C4-2B (cell line): ENCODE data around the gene TMEM240.

ENCODE experiments used
- H3K27ac ChIP-seq: fragments of 450-650 bp; 2 replicates; pipeline ENCODE4 v1.5.1; 2017
- CTCF ChIP-seq: fragments of 450-650 bp; conservative IDR thresholded peaks from 2 replicates; pipeline ENCODE4 v1.5.1; 2017; ENCODE audit warnings: mild to moderate bottlenecking
- ZFX ChIP-seq: fragments of 450-650 bp; IDR thresholded peaks from 2 replicates; pipeline ENCODE4 v1.6.1; 2017

The TMEM240 gene

GRCh38 chr1:1554926-1555915, 14.8 kb upstream of the TMEM240 start:
- H3K27ac ChIP-seq: no peak overlapping the region
- TF ChIP-seq CTCF (no peak), ZFX (no peak)

- H3K27ac ChIP-seq: no peak overlapping the region
- TF ChIP-seq CTCF (no peak), ZFX (no peak)
These were observed 14.1 kb upstream of the TMEM240 start for GRCh38 chr1:1554550-1554925.

GRCh38 chr1:1553821-1554494, 13.5 kb upstream of the TMEM240 start:
- TF ChIP-seq CTCF (no peak), ZFX (no peak)
- H3K27ac ChIP-seq: no peak overlapping the region

- TF ChIP-seq CTCF (no peak), ZFX (no peak)
These were observed 11.8 kb upstream of the TMEM240 start for GRCh38 chr1:1552263-1552639.

GRCh38 chr1:1551524-1552262, 11.3 kb upstream of the TMEM240 start:
- no peak for TF ChIP-seq ZFX
- no peak for TF ChIP-seq CTCF
- H3K27ac ChIP-seq: no peak overlapping the region

More at GRCh38 chr1:1552263-1552639, 11.8 kb upstream of the TMEM240 start:
- H3K27ac ChIP-seq: no peak overlapping the region

GRCh38 chr1:1550591-1551432, 10.4 kb upstream of the TMEM240 start:
- TF ChIP-seq ZFX (no peak), CTCF (no peak)
- H3K27ac ChIP-seq: no peak overlapping the region
